ENCODE data around the gene KRTAP5-5. TPM values are rescaled to one million over a fixed set of nuclear protein-coding genes. Genes with fewer than 3 reads are reported as not detected.
"Not testable (repeated sequence)": the region's sequence is repeated elsewhere in the genome, so short reads cannot be mapped to it uniquely, and the experiment has no call there.

Gene KRTAP5-5
- total RNA-seq, 1 experiment from 2014 or later: not detected

GRCh38 chr11:1604711-1605110 is 24.9 kb upstream of the KRTAP5-5 start:
- no peaks in the 10 kb centered on the region for H3K79me2 ChIP-seq (ENCODE audit: insufficient read depth, low read length)
- no peak overlapping the region for H2BK12ac ChIP-seq (ENCODE audit: insufficient read length, low read depth, low read length)
- H3K4me1 ChIP-seq (ENCODE audit: insufficient read depth, low read length): no peaks in the 10 kb centered on the region
- no peaks in the 10 kb centered on the region for H4K20me1 ChIP-seq (ENCODE audit: control insufficient read depth, insufficient read depth, insufficient read length)
- H4K8ac ChIP-seq (replicated peaks; ENCODE audit: insufficient read length, low read depth, low read length): no peak overlapping the region
- Mint-ChIP-seq H3K9me3 (peaks cover 13 to 19% of the 10 kb centered on the region in 2 experiments), H3K4me3 (no peak overlapping the region), H3K36me3 (ENCODE audit: insufficient read depth in 1 of 3, low read depth in 3 of 3) (peaks cover 4 to 8% (median 4%) of the 10 kb centered on the region in 3 experiments; a peak in 6 of 7 replicates), H3K27me3 (ENCODE audit: low read depth) (peaks cover 42% of the 10 kb centered on the region), H3K27ac (no peak overlapping the region), H3K4me1 (peaks cover 15 to 22% of the 10 kb centered on the region in 2 experiments)
- no peak overlapping the region for H2BK120ac ChIP-seq (ENCODE audit: low read depth, low read length, poor library complexity, severe bottlenecking)
- H2BK15ac ChIP-seq (ENCODE audit: low read depth, low read length): no peak overlapping the region
- H3K27me3 ChIP-seq (ENCODE audit: insufficient read depth, low read length): no peaks in the 10 kb centered on the region
- H2AK5ac ChIP-seq (ENCODE audit: insufficient read length, low read length): no peak overlapping the region
- no peak overlapping the region for H2BK5ac ChIP-seq (ENCODE audit: insufficient read length, low read length)
- H3K79me1 ChIP-seq (ENCODE audit: insufficient read depth, low read depth, low read length, poor library complexity, severe bottlenecking): no peaks in the 10 kb centered on the region
- no peak overlapping the region for H3K56ac ChIP-seq (ENCODE audit: insufficient read length, low read depth, low read length)
- no peak overlapping the region for H4K91ac ChIP-seq (ENCODE audit: insufficient read length, low read depth, low read length)
- H4K5ac ChIP-seq (ENCODE audit: insufficient read length, low read depth, low read length): no peak overlapping the region
- H3K23me2 ChIP-seq (ENCODE audit: insufficient read length, low read depth, low read length, poor library complexity, severe bottlenecking): no peaks in the 10 kb centered on the region
- no peak overlapping the region for H3K4me2 ChIP-seq (ENCODE audit: insufficient read depth, insufficient read length, low read length)
- H3K18ac ChIP-seq (ENCODE audit: insufficient read length, low read depth, low read length): no peak overlapping the region
- no peak overlapping the region for H3K23ac ChIP-seq (ENCODE audit: insufficient read length, low read depth, low read length)
- DNase-seq: no peak
- H2AFZ ChIP-seq (ENCODE audit: low read length): no peak overlapping the region
- WGBS (ENCODE audit: extremely low coverage, insufficient read length, low lambda C conversion rate): no CpG with 5 or more reads among the region's 7 CpGs
- no peak overlapping the region for H3K14ac ChIP-seq (ENCODE audit: insufficient read depth, low read length)
- no peak overlapping the region for H3T11ph ChIP-seq (ENCODE audit: low read length)
- H3K4ac ChIP-seq (ENCODE audit: low read depth, low read length): no peak overlapping the region
- no peak for TF ChIP-seq CTCF (conservative IDR thresholded peaks at IDR 0.05)
- no peak overlapping the region for H3K27ac ChIP-seq (ENCODE audit: insufficient read length, low read depth, low read length)
- H2BK20ac ChIP-seq (ENCODE audit: low read depth, low read length, poor library complexity, severe bottlenecking): no peak overlapping the region
- H3K9me3 ChIP-seq (ENCODE audit: control insufficient read depth, low read depth, low read length): no peaks in the 10 kb centered on the region
- H3K9ac ChIP-seq (ENCODE audit: extremely low read depth, insufficient read length, low read length): no peak overlapping the region

GRCh38 chr11:1605923-1606322 is 23.7 kb upstream of the KRTAP5-5 start:
- not testable (repeated sequence) for H3K4me2 ChIP-seq (ENCODE audit: insufficient read depth, insufficient read length, low read length); H4K5ac ChIP-seq (ENCODE audit: insufficient read length, low read depth, low read length); H3K27ac Mint-ChIP-seq; H3K14ac ChIP-seq (ENCODE audit: insufficient read depth, low read length); H3K9me3 ChIP-seq (ENCODE audit: control insufficient read depth, low read depth, low read length); DNase-seq; H2BK5ac ChIP-seq (ENCODE audit: insufficient read length, low read length); H2BK20ac ChIP-seq (ENCODE audit: low read depth, low read length, poor library complexity, severe bottlenecking); H3K56ac ChIP-seq (ENCODE audit: insufficient read length, low read depth, low read length); H4K20me1 ChIP-seq (ENCODE audit: control insufficient read depth, insufficient read depth, insufficient read length); H3K79me2 ChIP-seq (ENCODE audit: insufficient read depth, low read length); H3K27me3 ChIP-seq (ENCODE audit: insufficient read depth, low read length); H3K4ac ChIP-seq (ENCODE audit: low read depth, low read length); H3K79me1 ChIP-seq (ENCODE audit: insufficient read depth, low read depth, low read length, poor library complexity, severe bottlenecking); H4K8ac ChIP-seq (replicated peaks; ENCODE audit: insufficient read length, low read depth, low read length); H2AFZ ChIP-seq (ENCODE audit: low read length); H3K4me1 ChIP-seq (ENCODE audit: insufficient read depth, low read length); H2BK12ac ChIP-seq (ENCODE audit: insufficient read length, low read depth, low read length); H2BK15ac ChIP-seq (ENCODE audit: low read depth, low read length); H3K9ac ChIP-seq (ENCODE audit: extremely low read depth, insufficient read length, low read length); H3T11ph ChIP-seq (ENCODE audit: low read length); H3K18ac ChIP-seq (ENCODE audit: insufficient read length, low read depth, low read length); H3K27ac ChIP-seq (ENCODE audit: insufficient read length, low read depth, low read length); H3K23ac ChIP-seq (ENCODE audit: insufficient read length, low read depth, low read length); H3K4me3 Mint-ChIP-seq; H3K23me2 ChIP-seq (ENCODE audit: insufficient read length, low read depth, low read length, poor library complexity, severe bottlenecking); H2AK5ac ChIP-seq (ENCODE audit: insufficient read length, low read length); H4K91ac ChIP-seq (ENCODE audit: insufficient read length, low read depth, low read length); H2BK120ac ChIP-seq (ENCODE audit: low read depth, low read length, poor library complexity, severe bottlenecking)
- peaks cover 7 to 16% (median 11%) of the 10 kb centered on the region in 3 experiments for H3K36me3 Mint-ChIP-seq (ENCODE audit: insufficient read depth in 1 of 3, low read depth in 3 of 3)
- no CpG with 5 or more reads among the region's 13 CpGs for WGBS (ENCODE audit: extremely low coverage, insufficient read length, low lambda C conversion rate)
- peaks cover 47% of the 10 kb centered on the region for H3K27me3 Mint-ChIP-seq (ENCODE audit: low read depth)
- peaks cover 10 to 14% of the 10 kb centered on the region in 2 experiments for H3K4me1 Mint-ChIP-seq
- peaks cover 25 to 26% of the 10 kb centered on the region in 2 experiments for H3K9me3 Mint-ChIP-seq
